Left ventricle myocardium inferior (tissue), 1 donor: ENCODE data around the gene TTLL3. TPM values are rescaled to one million over a fixed set of nuclear protein-coding genes. Genes with fewer than 3 reads are reported as not detected.
"Not testable (repeated sequence)": the region's sequence is repeated elsewhere in the genome, so short reads cannot be mapped to it uniquely, and the experiment has no call there.

Source experiments
- DNase-seq: peaks from one replicate; pipeline ENCODE4 v3.0.0-alpha.2; 2020
- H3K27ac ChIP-seq: fragments of 200-600 bp; replicated peaks from 2 replicates; pipeline ENCODE4 v1.8.0; 2021
- H3K27me3 ChIP-seq: fragments of 200-600 bp; 2 replicates; pipeline ENCODE4 v1.8.0; 2021; ENCODE audit warnings: low read depth
- H3K36me3 ChIP-seq: fragments of 200-600 bp; 2 replicates; pipeline ENCODE4 v1.8.0; 2021
- H3K4me1 ChIP-seq: fragments of 200-600 bp; 2 replicates; pipeline ENCODE4 v1.8.0; 2021
- H3K4me3 ChIP-seq: fragments of 200-600 bp; 2 replicates; pipeline ENCODE4 v1.8.0; 2021; ENCODE audit warnings: mild to moderate bottlenecking, moderate library complexity
- H3K9me3 ChIP-seq: fragments of 200-600 bp; replicated peaks from 2 replicates; pipeline ENCODE4 v1.8.0; 2021
- CTCF ChIP-seq: fragments of 200-600 bp; IDR thresholded peaks from 2 replicates; pipeline ENCODE4 v1.8.0; 2021; ENCODE audit warnings: antibody characterized with exemption, mild to moderate bottlenecking, borderline replicate concordance
- intact Hi-C: fragments of 100-400 bp; cut with micrococcal nuclease; formaldehyde crosslinking; loops from one replicate; pipeline ENCODE4 v1.11.0; 2022
- total RNA-seq: library from RNA; stranded (reverse); fragmentation: NEBNext Ultra II Directional; extraction: Animal tissue kit (Norgen Biotek cat#: 25700); gene quantifications from one replicate; pipeline ENCODE4 v1.2.1, GENCODE V29; 2021
- donor health status: DM: no; HTN: yes; CAD: no; lungs with severe emphysema.

TTLL3 gene
- total RNA-seq, 1 donor from 2014 or later: 10.2 TPM

GRCh38 chr3:9846231-9846630 is 36.2 kb downstream of the TTLL3 start:
- H3K36me3 ChIP-seq: peaks cover 7% of the 10 kb centered on the region
- no peak for DNase-seq
- no peaks in the 10 kb centered on the region for H3K27me3 ChIP-seq
- H3K9me3 ChIP-seq: no peaks in the 10 kb centered on the region
- no peak overlapping the region for H3K4me3 ChIP-seq
- TF ChIP-seq CTCF: no peak
- intact Hi-C loops: no loop called here
- H3K4me1 ChIP-seq: peaks cover 18% of the 10 kb centered on the region
- no peak overlapping the region for H3K27ac ChIP-seq

- Histone ChIP-seq H3K27ac (no peak overlapping the region), H3K27me3 (no peaks in the 10 kb centered on the region), H3K9me3 (no peaks in the 10 kb centered on the region), H3K36me3 (no peaks in the 10 kb centered on the region), H3K4me3 (no peak overlapping the region), H3K4me1 (peaks cover 18% of the 10 kb centered on the region)
- TF ChIP-seq CTCF: no peak
- intact Hi-C loops: no loop called here
- no peak for DNase-seq
These were observed 36.9 kb downstream of the TTLL3 start for GRCh38 chr3:9846931-9847488.

GRCh38 chr3:9847870-9848269 is 37.8 kb downstream of the TTLL3 start:
- intact Hi-C loops, H3K27me3 ChIP-seq, H3K9me3 ChIP-seq, H3K27ac ChIP-seq, H3K36me3 ChIP-seq, DNase-seq, H3K4me3 ChIP-seq: not testable (repeated sequence)
- peaks cover 14% of the 10 kb centered on the region for H3K4me1 ChIP-seq

GRCh38 chr3:9848860-9849259 is 38.8 kb downstream of the TTLL3 start:
- H3K27me3 ChIP-seq, H3K4me3 ChIP-seq, DNase-seq, H3K4me1 ChIP-seq, intact Hi-C loops, H3K9me3 ChIP-seq, H3K27ac ChIP-seq, H3K36me3 ChIP-seq: not testable (repeated sequence)
- TF ChIP-seq CTCF: peak; percentile 69

- H3K36me3 ChIP-seq, H3K4me1 ChIP-seq, DNase-seq, H3K27me3 ChIP-seq, H3K4me3 ChIP-seq, intact Hi-C loops, H3K9me3 ChIP-seq, H3K27ac ChIP-seq: not testable (repeated sequence)
These were observed 41.3 kb downstream of the TTLL3 start for GRCh38 chr3:9851383-9851782.

GRCh38 chr3:9851926-9852325 is 41.9 kb downstream of the TTLL3 start:
- H3K27me3 ChIP-seq, DNase-seq, H3K36me3 ChIP-seq, H3K9me3 ChIP-seq, H3K4me1 ChIP-seq, intact Hi-C loops, H3K27ac ChIP-seq, H3K4me3 ChIP-seq: not testable (repeated sequence)

GRCh38 chr3:9852528-9852927 is 42.5 kb downstream of the TTLL3 start:
- Histone ChIP-seq H3K4me1 (no peaks in the 10 kb centered on the region), H3K9me3 (no peaks in the 10 kb centered on the region), H3K27ac (no peak overlapping the region), H3K4me3 (no peak overlapping the region), H3K27me3 (no peaks in the 10 kb centered on the region), H3K36me3 (no peaks in the 10 kb centered on the region)
- intact Hi-C loops: no loop called here
- TF ChIP-seq CTCF: no peak
- no peak for DNase-seq

GRCh38 chr3:9854291-9854940 is 44.4 kb downstream of the TTLL3 start:
- H3K4me3 ChIP-seq, H3K27me3 ChIP-seq, H3K9me3 ChIP-seq, H3K4me1 ChIP-seq, H3K36me3 ChIP-seq, intact Hi-C loops, H3K27ac ChIP-seq, DNase-seq: not testable (repeated sequence)
